Naive thymus-derived CD8-positive, alpha-beta T cell (primary cell): Measurements from ENCODE around the gene AIF1L. TPM values are rescaled to one million over a fixed set of nuclear protein-coding genes. Genes with fewer than 3 reads are reported as not detected.
A peak's percentile ranks its signal among the peaks of the same experiment; 100 is the strongest.

Experiments
- ATAC-seq, 2 donors: fragments of 150-1000 bp; cut with Tn5 transposase in 1 of 2; sonication (Bioruptor Pico), chemical (Tn5 transposase) in 1 of 2; 1 replicate in 1 of 2; 2 replicates in 1 of 2; pipeline ENCODE4 v1.10.0; 2021; ENCODE audit warnings: mild to moderate bottlenecking in 2 of 2, moderate library complexity in 2 of 2
- POLR2A ChIA-PET: fragments of 350-600 bp; sonication (Branson Sonifier 250); formaldehyde crosslinking; loops from one replicate; lab custom pipeline; 2021; ENCODE audit warnings: antibody characterized with exemption; lab: Charles Lee
- DNase-seq, 10 donors: peaks; one replicate each; pipeline versions ENCODE4 v3.0.0 to v3.0.0-alpha.2; 2020 to 2022
- H3K27ac Mint-ChIP-seq, 10 donors: one replicate each; pipeline ENCODE4 v1.8.0; 2020 to 2022; ENCODE audit warnings: mild to moderate bottlenecking in 10 of 10, mixed read lengths in 10 of 10, moderate library complexity in 4 of 10, inconsistent platforms in 1 of 10
- H3K27me3 Mint-ChIP-seq, 5 donors: one replicate each; pipeline ENCODE4 v1.8.0; 2021 to 2022; ENCODE audit warnings: mixed read lengths in 5 of 5
- H3K36me3 Mint-ChIP-seq, 3 donors: one replicate each; pipeline ENCODE4 v1.8.0; 2020 to 2022; ENCODE audit warnings: mixed read lengths in 3 of 3, mild to moderate bottlenecking in 2 of 3, inconsistent platforms in 1 of 3
- H3K4me1 Mint-ChIP-seq, 4 donors: one replicate each; pipeline ENCODE4 v1.8.0; 2021 to 2022; ENCODE audit warnings: mixed read lengths in 4 of 4
- H3K4me3 Mint-ChIP-seq, 10 donors: one replicate each; pipeline ENCODE4 v1.8.0; 2020 to 2022; ENCODE audit warnings: mild to moderate bottlenecking in 10 of 10, mixed read lengths in 10 of 10, moderate library complexity in 6 of 10, inconsistent platforms in 1 of 10
- H3K9me3 Mint-ChIP-seq, 9 donors: one replicate each; pipeline ENCODE4 v1.8.0; 2020 to 2022; ENCODE audit warnings: mixed read lengths in 9 of 9, mild to moderate bottlenecking in 3 of 9, inconsistent platforms in 1 of 9, moderate library complexity in 1 of 9
- polyA plus RNA-seq, 3 donors: library from polyadenylated mRNA; unstranded; fragments of 300-500 nt; fragmentation: Illumina TruSeq; gene quantifications; one replicate each; pipeline ENCODE4 v1.2.3, GENCODE V29; 2021
- total RNA-seq, 8 experiments: library from RNA in 2 of 8; stranded (reverse) in 2 of 8; gene quantifications; one replicate each; pipeline ENCODE4 v1.2.3 and lab custom pipeline; 2021 to 2026

The AIF1L gene
- total and polyA plus RNA-seq, 5 experiments from 2014 or later, result not detected

- DNase-seq, result no peak
- Mint-ChIP-seq H3K27me3 (peaks cover 0 to 17% (median 3%) of the 10 kb centered on the region in 5 donors), H3K27ac (no peak overlapping the region), H3K36me3 (peaks cover 0 to 2% (median 0%) of the 10 kb centered on the region in 3 donors), H3K4me3 (no peak overlapping the region), H3K9me3 (no peaks in the 10 kb centered on the region), H3K4me1 (peaks cover 6 to 10% (median 9%) of the 10 kb centered on the region in 4 donors)
- POLR2A ChIA-PET, result no interaction called here
- ATAC-seq, result no peak
Measured at GRCh38 chr9:131120620-131121228, 24.4 kb downstream of the AIF1L start.

GRCh38 chr9:131121346-131121745, 25.0 kb downstream of the AIF1L start:
- H3K36me3 Mint-ChIP-seq, result peaks cover 0 to 4% (median 0%) of the 10 kb centered on the region in 3 donors
- POLR2A ChIA-PET, result no interaction called here
- peaks cover 9 to 15% (median 15%) of the 10 kb centered on the region in 4 donors for H3K4me1 Mint-ChIP-seq
- no peak overlapping the region for H3K4me3 Mint-ChIP-seq
- H3K9me3 Mint-ChIP-seq, result no peaks in the 10 kb centered on the region
- no peak for ATAC-seq
- peaks cover 0 to 15% (median 3%) of the 10 kb centered on the region in 5 donors for H3K27me3 Mint-ChIP-seq
- DNase-seq, result no peak
- H3K27ac Mint-ChIP-seq, result peak overlapping the region in 1 of 10 donors; percentile 28

GRCh38 chr9:131122158-131122557, 25.8 kb downstream of the AIF1L start:
- Mint-ChIP-seq H3K27me3 (peaks cover 0 to 8% (median 2%) of the 10 kb centered on the region in 5 donors), H3K36me3 (peaks cover 0 to 5% (median 0%) of the 10 kb centered on the region in 3 donors), H3K27ac (peak overlapping the region in 1 of 10 donors; percentile 53), H3K4me3 (no peak overlapping the region), H3K4me1 (peaks cover 9 to 23% (median 19%) of the 10 kb centered on the region in 4 donors), H3K9me3 (no peaks in the 10 kb centered on the region)
- POLR2A ChIA-PET, result no interaction called here
- no peak for ATAC-seq
- DNase-seq, result no peak

GRCh38 chr9:131125038-131125287, 28.6 kb downstream of the AIF1L start:
- DNase-seq, result no peak
- Mint-ChIP-seq H3K36me3 (peaks cover 0 to 33% (median 15%) of the 10 kb centered on the region in 3 donors), H3K27me3 (no peaks in the 10 kb centered on the region), H3K4me3 (peak overlapping the region; percentile 94 to 100 (median 98)), H3K27ac (peak overlapping the region; percentile 97 to 100 (median 99)), H3K9me3 (no peaks in the 10 kb centered on the region), H3K4me1 (peaks cover 13 to 44% (median 24%) of the 10 kb centered on the region in 4 donors)
- POLR2A ChIA-PET, result interaction anchor here (0.5 to 1.3 kb wide), 11 partner anchors 11 to 1116 kb away, joined by 3 to 8 read pairs (median 3); partner anchors contain the start of gene EXOSC2
- no peak for ATAC-seq

DNA sequence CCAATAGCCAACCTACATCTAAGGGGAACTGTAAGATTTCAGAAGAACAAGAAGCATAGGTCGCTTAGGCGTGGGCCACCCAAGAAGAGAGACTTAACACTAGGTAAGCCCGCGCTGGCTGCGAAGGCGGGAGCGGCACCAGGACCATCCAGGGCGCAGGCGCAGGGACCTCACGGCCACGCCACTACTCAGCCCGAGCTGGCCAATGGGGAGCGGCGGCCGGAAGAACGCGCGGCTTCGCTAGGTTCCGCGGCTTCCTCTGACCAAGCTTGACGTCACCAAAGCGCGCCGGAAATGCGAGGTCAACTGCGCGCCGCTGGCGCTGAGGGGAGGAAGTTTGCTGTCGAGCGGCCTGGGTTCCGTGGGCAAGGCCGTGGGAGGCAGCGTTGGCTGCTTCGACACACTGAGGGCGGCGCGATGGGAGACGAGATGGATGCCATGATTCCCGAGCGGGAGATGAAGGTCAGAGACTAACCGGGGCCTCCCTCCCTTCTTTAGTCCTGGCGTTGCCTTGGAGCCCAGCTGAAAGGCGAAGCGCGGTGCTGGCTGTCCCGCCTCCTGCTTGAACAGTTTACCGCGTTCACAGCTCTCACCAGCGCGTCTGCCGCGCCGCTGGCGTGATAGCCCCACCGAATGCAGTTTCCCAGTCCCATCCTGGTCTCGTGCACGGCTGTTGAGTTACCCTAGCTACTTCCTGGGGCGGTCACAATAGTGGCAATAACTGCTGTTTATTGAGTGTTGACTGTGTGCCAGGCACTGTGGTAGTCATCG, 29.1 kb downstream of the AIF1L start, which contains the start of gene NUP214:
NUP214 (plus strand) TSS at position 299 of the 771 bp plus-strand sequence; CDS start at position 418, 119 bp downstream.
- Mint-ChIP-seq H3K27me3 (no peaks in the 10 kb centered on the region), H3K27ac (peak within 1 kb of the TSS; percentile 97 to 100 (median 99)), H3K4me3 (peak within 1 kb of the TSS; percentile 94 to 100 (median 98)), H3K9me3 (no peaks in the 10 kb centered on the region), H3K4me1 (peaks cover 13 to 46% (median 24%) of the 10 kb centered on the region in 4 donors), H3K36me3 (peaks cover 0 to 38% (median 15%) of the 10 kb centered on the region in 3 donors)
- POLR2A ChIA-PET, result interaction anchor here (0.5 to 1.3 kb wide), 13 partner anchors 10 to 1116 kb away, joined by 3 to 8 read pairs (median 3); partner anchors contain the start of gene EXOSC2
- ATAC-seq (peak; percentile 97 to 98), DNase-seq (peak; percentile 98 to 100 (median 100))

DNA sequence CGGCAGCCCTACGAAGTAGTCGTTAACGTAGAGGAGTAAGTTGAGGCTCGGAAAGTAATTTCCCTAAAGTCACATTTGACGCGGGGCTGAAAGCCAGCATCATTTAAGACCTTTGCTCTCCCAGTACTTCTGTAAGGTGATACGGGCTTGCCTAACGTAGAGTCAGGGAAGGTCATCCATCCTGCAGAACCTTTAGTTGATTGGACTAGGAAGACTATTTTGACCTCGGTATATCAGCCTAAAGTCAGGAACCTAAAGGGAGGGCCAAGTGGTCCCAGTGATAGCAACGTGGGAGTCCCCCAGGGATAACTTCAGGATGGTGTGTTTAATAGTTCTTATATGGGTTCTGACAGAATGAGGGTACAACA, 29.7 kb downstream of the AIF1L start:
- ATAC-seq, result no peak
- Mint-ChIP-seq H3K27ac (peak overlapping the region; percentile 97 to 100 (median 99)), H3K4me3 (peak overlapping the region; percentile 94 to 100 (median 98)), H3K27me3 (no peaks in the 10 kb centered on the region), H3K36me3 (peaks cover 0 to 43% (median 15%) of the 10 kb centered on the region in 3 donors), H3K4me1 (peaks cover 13 to 48% (median 24%) of the 10 kb centered on the region in 4 donors), H3K9me3 (no peaks in the 10 kb centered on the region)
- POLR2A ChIA-PET, result interaction anchor here (0.6 to 1.3 kb wide), 5 partner anchors 13 to 613 kb away, joined by 3 to 8 read pairs (median 3); no protein-coding TSS in a partner anchor
- DNase-seq, result no peak

DNA sequence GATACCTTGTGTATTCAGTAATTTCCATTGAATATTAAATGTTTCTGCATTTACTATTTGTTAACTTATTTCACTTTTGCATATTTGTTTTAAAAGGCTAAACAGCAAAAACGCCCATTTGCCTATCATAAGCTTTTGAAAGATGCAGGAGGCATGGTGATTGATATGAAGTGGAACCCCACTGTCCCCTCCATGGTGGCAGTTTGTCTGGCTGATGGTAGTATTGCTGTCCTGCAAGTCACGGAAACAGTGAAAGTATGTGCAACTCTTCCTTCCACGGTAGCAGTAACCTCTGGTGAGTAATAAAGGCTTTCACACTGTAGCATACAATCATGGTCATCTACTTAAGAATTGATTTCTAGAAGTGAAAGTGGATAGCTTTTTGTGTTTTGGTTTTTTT, 32.9 kb downstream of the AIF1L start:
- ATAC-seq (no peak), DNase-seq (no peak)
- Mint-ChIP-seq H3K9me3 (no peaks in the 10 kb centered on the region), H3K4me1 (peaks cover 15 to 48% (median 24%) of the 10 kb centered on the region in 4 donors), H3K4me3 (no peak overlapping the region), H3K27me3 (no peaks in the 10 kb centered on the region), H3K36me3 (peaks cover 5 to 74% (median 26%) of the 10 kb centered on the region in 3 donors), H3K27ac (no peak overlapping the region)
- POLR2A ChIA-PET, result no interaction called here

GRCh38 chr9:131138676-131139075, 42.3 kb downstream of the AIF1L start:
- H3K4me3 Mint-ChIP-seq, result no peak overlapping the region
- no peaks in the 10 kb centered on the region for H3K27me3 Mint-ChIP-seq
- ATAC-seq, result no peak
- no peaks in the 10 kb centered on the region for H3K9me3 Mint-ChIP-seq
- peaks cover 10 to 94% (median 27%) of the 10 kb centered on the region in 3 donors for H3K36me3 Mint-ChIP-seq
- DNase-seq, result no peak
- peaks cover 0 to 2% (median 0%) of the 10 kb centered on the region in 4 donors for H3K4me1 Mint-ChIP-seq
- POLR2A ChIA-PET, result no interaction called here
- H3K27ac Mint-ChIP-seq, result peak overlapping the region in 1 of 10 donors; percentile 34

DNA sequence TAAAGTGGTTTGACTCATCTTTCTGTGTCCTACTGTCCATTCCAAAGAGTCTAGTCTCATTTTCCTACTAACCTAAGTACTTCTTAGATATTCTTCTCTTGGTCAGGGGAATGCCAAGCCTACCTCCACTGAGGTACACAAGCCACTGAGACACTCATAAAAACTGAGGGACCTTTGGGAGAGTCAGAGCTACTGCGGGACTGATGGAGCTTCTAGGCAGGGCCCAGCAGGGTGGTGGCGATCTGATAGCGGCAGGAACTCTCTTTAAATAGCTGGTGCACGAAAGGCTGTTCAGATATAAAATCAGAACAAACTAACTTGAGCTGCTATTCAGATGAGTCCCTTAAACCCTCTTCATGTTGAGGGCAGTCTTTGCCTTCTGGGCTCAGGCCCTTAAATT, 43.8 kb downstream of the AIF1L start:
- DNase-seq, result no peak
- H3K4me1 Mint-ChIP-seq, result peaks cover 0 to 3% (median under 1%) of the 10 kb centered on the region in 4 donors
- H3K27ac Mint-ChIP-seq, result peak overlapping the region in 1 of 10 donors; percentile 25
- POLR2A ChIA-PET, result interaction anchor here (0.8 kb wide), 1 partner anchor 12 kb away, joined by 3 read pairs; no protein-coding TSS in a partner anchor
- peaks cover 4 to 94% (median 29%) of the 10 kb centered on the region in 3 donors for H3K36me3 Mint-ChIP-seq
- no peak overlapping the region for H3K4me3 Mint-ChIP-seq
- no peak for ATAC-seq
- H3K27me3 Mint-ChIP-seq, result no peaks in the 10 kb centered on the region
- no peaks in the 10 kb centered on the region for H3K9me3 Mint-ChIP-seq

DNA sequence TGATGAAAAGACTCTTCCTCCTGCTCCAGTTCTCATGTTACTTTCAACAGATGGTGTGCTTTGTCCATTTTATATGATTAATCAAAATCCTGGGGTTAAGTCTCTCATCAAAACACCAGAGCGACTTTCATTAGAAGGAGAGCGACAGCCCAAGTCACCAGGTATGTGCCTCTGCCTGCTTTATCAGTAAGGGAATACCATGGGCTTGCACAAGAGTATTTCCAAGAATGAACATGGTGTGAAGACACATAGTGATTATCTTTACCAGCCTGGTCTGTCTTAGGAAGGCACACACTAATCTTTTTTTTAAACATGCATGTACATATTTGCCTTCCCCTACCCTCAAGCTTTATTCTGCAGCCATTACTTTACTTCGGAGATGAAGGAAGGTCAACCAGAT, 44.2 kb downstream of the AIF1L start:
- no peaks in the 10 kb centered on the region for H3K9me3 Mint-ChIP-seq
- H3K4me1 Mint-ChIP-seq, result peaks cover 0 to 3% (median under 1%) of the 10 kb centered on the region in 4 donors
- no peaks in the 10 kb centered on the region for H3K27me3 Mint-ChIP-seq
- ATAC-seq (no peak), DNase-seq (no peak)
- POLR2A ChIA-PET, result interaction anchor here (0.8 kb wide), 1 partner anchor 12 kb away, joined by 3 read pairs; no protein-coding TSS in a partner anchor
- H3K36me3 Mint-ChIP-seq, result peaks cover 7 to 94% (median 29%) of the 10 kb centered on the region in 3 donors
- H3K27ac Mint-ChIP-seq, result peak overlapping the region in 1 of 10 donors; percentile 24
- no peak overlapping the region for H3K4me3 Mint-ChIP-seq

DNA sequence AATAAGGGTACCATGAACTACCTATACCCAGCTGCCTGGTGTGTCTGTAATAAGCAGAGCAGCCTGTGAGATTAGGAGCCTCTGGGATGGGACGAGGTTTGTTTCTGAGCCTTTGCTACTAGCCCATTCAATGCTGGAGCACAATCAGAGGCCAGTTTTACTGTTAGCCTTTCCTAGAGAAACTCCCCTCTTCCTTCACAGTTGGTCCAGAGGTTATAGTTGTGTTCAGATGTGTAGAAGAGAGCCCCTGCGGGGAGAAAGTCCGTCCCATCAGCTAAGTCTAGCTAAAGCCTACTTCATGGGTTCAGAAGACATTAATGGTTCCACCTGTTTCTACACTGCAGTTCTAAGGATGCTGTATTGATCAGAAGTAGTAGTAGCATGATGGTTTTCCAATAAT, 45.8 kb downstream of the AIF1L start:
- Mint-ChIP-seq H3K27me3 (no peaks in the 10 kb centered on the region), H3K27ac (no peak overlapping the region), H3K4me1 (peaks cover 0 to 6% (median under 1%) of the 10 kb centered on the region in 4 donors), H3K36me3 (peaks cover 8 to 94% (median 36%) of the 10 kb centered on the region in 3 donors), H3K9me3 (no peaks in the 10 kb centered on the region), H3K4me3 (no peak overlapping the region)
- no peak for ATAC-seq
- POLR2A ChIA-PET, result no interaction called here
- no peak for DNase-seq

GRCh38 chr9:131144201-131144600, 47.9 kb downstream of the AIF1L start:
- no peaks in the 10 kb centered on the region for H3K27me3 Mint-ChIP-seq
- H3K36me3 Mint-ChIP-seq, result peaks cover 11 to 93% (median 28%) of the 10 kb centered on the region in 3 donors
- peak overlapping the region in 5 of 10 donors; percentile 35 to 71 (median 43) for H3K27ac Mint-ChIP-seq
- ATAC-seq (no peak), DNase-seq (no peak)
- H3K4me3 Mint-ChIP-seq, result no peak overlapping the region
- POLR2A ChIA-PET, result no interaction called here
- H3K4me1 Mint-ChIP-seq, result peaks cover 3 to 8% (median 4%) of the 10 kb centered on the region in 4 donors
- H3K9me3 Mint-ChIP-seq, result no peaks in the 10 kb centered on the region
